Measurements from ENCODE around the gene CHAD. TPM values are rescaled to one million over a fixed set of nuclear protein-coding genes. Genes with fewer than 3 reads are reported as not detected.

The CHAD gene
- polyA plus RNA-seq, 1 donor (not counting 4 experiments of a cell fraction or from before 2014, with no cell fraction given): not detected

GRCh38 chr17:50426814-50427787 lies 41.6 kb downstream of the CHAD start:
- Histone ChIP-seq H3K9me3 (ENCODE audit: control insufficient read depth, low read depth, low read length) (no peaks in the 10 kb centered on the region), H4K20me1 (ENCODE audit: control insufficient read depth, extremely low read depth, insufficient read depth, low read length) (no peaks in the 10 kb centered on the region), H3K27ac (ENCODE audit: control insufficient read depth, insufficient read depth, low read length) (peak overlapping the region; percentile 69), H3K9ac (ENCODE audit: control insufficient read depth, extremely low read depth, insufficient read depth, low read length) (peak overlapping the region; percentile 84), H3K4me1 (ENCODE audit: control insufficient read depth, extremely low read depth, insufficient read depth, low read length) (peaks cover 66% of the 10 kb centered on the region), H3K27me3 (ENCODE audit: control insufficient read depth, extremely low read depth, insufficient read depth, low read length) (no peaks in the 10 kb centered on the region), H3K4me2 (ENCODE audit: control insufficient read depth, extremely low read depth, insufficient read depth, low read depth, low read length) (peak overlapping the region; percentile 100), H3K4me3 (ENCODE audit: control insufficient read depth in 2 of 3, extremely low read depth in 1 of 3, insufficient read depth in 2 of 3, low read depth in 1 of 3, low read length in 3 of 3) (peak overlapping the region; percentile 67 to 85 (median 83)), H3K79me2 (ENCODE audit: control insufficient read depth, insufficient read depth, low read length) (peaks cover 26% of the 10 kb centered on the region), H3K9me1 (ENCODE audit: control insufficient read depth, extremely low read depth, insufficient read depth, low read length) (no peaks in the 10 kb centered on the region), H3K36me3 (ENCODE audit: control insufficient read depth in 2 of 2, extremely low read depth in 1 of 2, insufficient read depth in 2 of 2, low read length in 2 of 2) (peaks cover 0 to 3% of the 10 kb centered on the region in 2 experiments), H2AFZ (ENCODE audit: control insufficient read depth, low read length) (peak overlapping the region; percentile 61)
- TF ChIP-seq EZH2 (IDR thresholded peaks at IDR 0.05; ENCODE audit: low read length) (no peak), CTCF (optimal IDR thresholded peaks at IDR 0.05 in 1 of 3, IDR thresholded peaks at IDR 0.05 in 1 of 3, conservative IDR thresholded peaks at IDR 0.05 in 1 of 3; ENCODE audit: extremely low read depth in 1 of 3, insufficient read depth in 2 of 3, low read length in 3 of 3) (peak; percentile 42 to 69 (median 62))
- dilution Hi-C loops (cut with MboI; ENCODE audit: extremely low pct_ligation_motif_present, low sequenced_read_pairs): no loop called here
- peak; percentile 51 for FAIRE-seq
- DNase-seq (ENCODE audit: low read depth, low spot score): no peak

DNA sequence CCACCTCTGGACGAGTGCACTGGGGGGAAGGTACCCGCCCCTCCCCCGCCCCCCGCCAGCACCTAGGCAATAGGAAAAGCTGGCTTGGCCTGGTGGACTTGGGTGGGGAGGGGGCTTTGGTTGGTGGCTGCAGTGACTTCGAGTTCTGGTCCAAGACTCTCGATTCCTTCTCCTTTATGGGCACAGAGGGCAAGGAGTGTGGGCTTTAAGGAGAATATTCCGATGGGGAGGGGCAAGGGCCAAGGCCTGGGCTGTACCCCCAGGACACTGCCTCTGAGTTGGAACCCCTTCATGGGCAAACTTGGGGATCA lies 42.3 kb downstream of the CHAD start:
- Histone ChIP-seq H3K4me1 (ENCODE audit: control insufficient read depth, extremely low read depth, insufficient read depth, low read length) (peaks cover 66% of the 10 kb centered on the region), H3K9me1 (ENCODE audit: control insufficient read depth, extremely low read depth, insufficient read depth, low read length) (no peaks in the 10 kb centered on the region), H3K4me2 (ENCODE audit: control insufficient read depth, extremely low read depth, insufficient read depth, low read depth, low read length) (peak overlapping the region; percentile 100), H3K79me2 (ENCODE audit: control insufficient read depth, insufficient read depth, low read length) (peaks cover 26% of the 10 kb centered on the region), H3K4me3 (ENCODE audit: control insufficient read depth in 2 of 3, extremely low read depth in 1 of 3, insufficient read depth in 2 of 3, low read depth in 1 of 3, low read length in 3 of 3) (peak overlapping the region; percentile 67 to 85 (median 83)), H3K27ac (ENCODE audit: control insufficient read depth, insufficient read depth, low read length) (peak overlapping the region; percentile 69), H3K9me3 (ENCODE audit: control insufficient read depth, low read depth, low read length) (no peaks in the 10 kb centered on the region), H3K36me3 (ENCODE audit: control insufficient read depth in 2 of 2, extremely low read depth in 1 of 2, insufficient read depth in 2 of 2, low read length in 2 of 2) (peaks cover 0 to 2% of the 10 kb centered on the region in 2 experiments), H3K27me3 (ENCODE audit: control insufficient read depth, extremely low read depth, insufficient read depth, low read length) (no peaks in the 10 kb centered on the region), H4K20me1 (ENCODE audit: control insufficient read depth, extremely low read depth, insufficient read depth, low read length) (no peaks in the 10 kb centered on the region), H3K9ac (ENCODE audit: control insufficient read depth, extremely low read depth, insufficient read depth, low read length) (peak overlapping the region; percentile 84), H2AFZ (ENCODE audit: control insufficient read depth, low read length) (no peak overlapping the region)
- dilution Hi-C loops (cut with MboI; ENCODE audit: extremely low pct_ligation_motif_present, low sequenced_read_pairs): no loop called here
- no peak for DNase-seq (ENCODE audit: low read depth, low spot score)
- TF ChIP-seq CTCF (optimal IDR thresholded peaks at IDR 0.05 in 1 of 3, IDR thresholded peaks at IDR 0.05 in 1 of 3, conservative IDR thresholded peaks at IDR 0.05 in 1 of 3; ENCODE audit: extremely low read depth in 1 of 3, insufficient read depth in 2 of 3, low read length in 3 of 3): no peak
- TF ChIP-seq EZH2 (IDR thresholded peaks at IDR 0.05; ENCODE audit: low read length): no peak
- FAIRE-seq: no peak

Data from keratinocyte (primary cell).